ENCODE data around the gene LMX1B.

- TF ChIP-seq POLR2A (IDR thresholded peaks at IDR 0.05; ENCODE audit: low read length) (no peak), GATA1 (IDR thresholded peaks at IDR 0.05; ENCODE audit: low read depth, low read length) (no peak)
Observed at GRCh38 chr9:126631254-126631653, 17.5 kb downstream of the LMX1B start.

Data from erythroblast (primary cell).